HG03571 (cell line): ENCODE results near the gene GUCY1A2.
A peak's percentile ranks its signal among the peaks of the same experiment; 100 is the strongest.
"Not testable (repeated sequence)": the region's sequence is repeated elsewhere in the genome, so short reads cannot be mapped to it uniquely, and the experiment has no call there.

ENCODE experiments used
- ATAC-seq: cut with Tn5 transposase; IDR thresholded peaks from one replicate; pipeline ENCODE4 v1.9.1; 2021; ENCODE audit not compliant: unreplicated experiment

Gene GUCY1A2, protein sequence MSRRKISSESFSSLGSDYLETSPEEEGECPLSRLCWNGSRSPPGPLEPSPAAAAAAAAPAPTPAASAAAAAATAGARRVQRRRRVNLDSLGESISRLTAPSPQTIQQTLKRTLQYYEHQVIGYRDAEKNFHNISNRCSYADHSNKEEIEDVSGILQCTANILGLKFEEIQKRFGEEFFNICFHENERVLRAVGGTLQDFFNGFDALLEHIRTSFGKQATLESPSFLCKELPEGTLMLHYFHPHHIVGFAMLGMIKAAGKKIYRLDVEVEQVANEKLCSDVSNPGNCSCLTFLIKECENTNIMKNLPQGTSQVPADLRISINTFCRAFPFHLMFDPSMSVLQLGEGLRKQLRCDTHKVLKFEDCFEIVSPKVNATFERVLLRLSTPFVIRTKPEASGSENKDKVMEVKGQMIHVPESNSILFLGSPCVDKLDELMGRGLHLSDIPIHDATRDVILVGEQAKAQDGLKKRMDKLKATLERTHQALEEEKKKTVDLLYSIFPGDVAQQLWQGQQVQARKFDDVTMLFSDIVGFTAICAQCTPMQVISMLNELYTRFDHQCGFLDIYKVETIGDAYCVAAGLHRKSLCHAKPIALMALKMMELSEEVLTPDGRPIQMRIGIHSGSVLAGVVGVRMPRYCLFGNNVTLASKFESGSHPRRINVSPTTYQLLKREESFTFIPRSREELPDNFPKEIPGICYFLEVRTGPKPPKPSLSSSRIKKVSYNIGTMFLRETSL

DNA sequence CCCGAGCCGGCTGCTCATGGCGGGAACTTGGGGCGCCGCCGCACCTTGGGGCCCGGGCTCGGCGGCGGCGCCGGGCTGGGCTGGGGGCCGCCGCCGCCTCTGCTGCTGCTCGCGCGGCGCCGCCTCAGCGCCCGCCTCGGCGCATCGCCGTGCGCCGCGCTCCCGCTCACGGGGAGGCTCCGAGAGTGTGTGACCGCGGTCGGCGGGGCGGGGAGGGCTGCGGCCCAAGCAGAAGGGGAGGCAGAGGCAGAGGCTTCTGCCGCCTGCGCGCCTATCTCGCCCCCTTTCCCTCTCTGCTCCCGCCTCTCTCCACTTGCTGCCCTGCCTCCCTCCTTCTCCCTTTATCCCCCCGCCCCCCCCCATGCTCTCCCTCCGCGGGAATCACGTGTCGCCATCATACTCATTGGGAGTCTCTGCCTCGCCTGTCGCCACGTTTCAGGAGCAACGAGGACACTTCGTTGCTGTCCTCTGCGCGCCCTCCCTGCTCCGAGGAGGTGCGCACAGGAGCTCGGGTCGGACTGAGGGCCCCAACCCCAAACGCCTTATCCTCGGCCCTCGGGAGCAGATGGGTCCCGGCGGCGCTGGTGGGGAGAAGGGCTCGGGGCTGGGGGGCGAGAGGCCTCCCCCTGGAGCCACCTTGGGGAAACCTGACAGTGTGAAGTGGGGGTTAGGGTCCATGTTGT lies at the start of gene GUCY1A2:
GUCY1A2 (minus strand) TSS at position 258 of the 683 bp plus-strand sequence. CDS start 421 bp downstream, outside the sequence.
- ATAC-seq: peak; percentile 10

DNA sequence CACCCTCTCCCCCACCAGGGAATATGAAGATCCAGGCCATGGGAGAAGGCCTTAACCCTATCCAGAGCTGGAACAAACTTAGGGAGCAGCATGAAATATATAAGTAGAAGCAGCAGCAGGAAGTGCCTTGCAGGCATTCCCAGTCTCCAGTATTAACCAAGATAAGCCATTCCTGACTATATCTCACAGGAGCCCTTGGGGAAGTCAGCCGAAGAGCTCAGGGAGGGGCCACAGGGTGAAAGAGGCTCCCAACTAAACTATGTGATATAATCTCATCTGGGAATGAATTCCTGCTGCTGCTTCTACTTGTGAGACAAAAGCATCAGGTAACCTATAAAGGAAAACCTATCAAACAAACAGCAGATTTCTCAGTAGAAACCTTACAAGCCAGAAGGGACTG lies 36.1 kb upstream of the GUCY1A2 start:
- no peak for ATAC-seq

DNA sequence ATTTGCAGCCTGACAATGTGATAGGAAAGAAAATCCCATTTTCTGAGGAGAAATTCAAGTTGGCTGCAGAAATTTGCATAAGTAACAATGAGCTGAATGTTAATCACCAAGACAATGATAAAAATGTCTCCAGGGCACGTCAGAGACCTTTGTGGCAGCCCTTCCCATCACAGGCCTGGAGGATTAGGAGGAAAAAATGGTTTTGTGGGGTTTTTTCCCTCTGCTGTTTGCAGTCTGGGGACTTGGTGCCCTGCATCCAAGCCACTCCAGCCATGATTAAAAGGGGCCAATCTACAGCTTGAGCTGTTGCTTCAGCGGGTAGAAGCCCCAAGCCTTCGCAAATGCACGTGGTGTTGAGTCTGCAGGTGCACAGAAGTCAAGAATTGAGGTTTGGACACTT lies 33.1 kb upstream of the GUCY1A2 start:
- ATAC-seq: not testable (repeated sequence)

DNA sequence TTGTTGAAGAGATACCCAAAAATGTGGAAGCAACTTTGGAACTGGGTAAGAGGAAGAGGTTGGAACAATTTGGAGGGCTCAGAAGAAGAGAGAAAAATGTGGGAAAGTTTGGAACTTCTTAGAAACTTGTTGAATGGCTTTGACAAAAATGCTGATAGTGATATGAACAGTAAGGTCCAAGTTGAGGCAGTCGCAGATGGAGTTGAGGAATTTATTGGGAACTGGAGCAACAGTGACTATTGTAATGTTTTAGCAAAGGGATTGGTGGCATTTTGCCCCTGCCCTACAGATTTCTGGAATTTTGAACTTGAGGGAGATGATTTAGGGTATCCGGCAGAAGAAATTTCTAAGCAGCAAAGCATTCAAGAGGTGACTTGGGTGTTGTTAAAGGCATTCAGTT lies 32.6 kb upstream of the GUCY1A2 start:
- ATAC-seq: not testable (repeated sequence)

DNA sequence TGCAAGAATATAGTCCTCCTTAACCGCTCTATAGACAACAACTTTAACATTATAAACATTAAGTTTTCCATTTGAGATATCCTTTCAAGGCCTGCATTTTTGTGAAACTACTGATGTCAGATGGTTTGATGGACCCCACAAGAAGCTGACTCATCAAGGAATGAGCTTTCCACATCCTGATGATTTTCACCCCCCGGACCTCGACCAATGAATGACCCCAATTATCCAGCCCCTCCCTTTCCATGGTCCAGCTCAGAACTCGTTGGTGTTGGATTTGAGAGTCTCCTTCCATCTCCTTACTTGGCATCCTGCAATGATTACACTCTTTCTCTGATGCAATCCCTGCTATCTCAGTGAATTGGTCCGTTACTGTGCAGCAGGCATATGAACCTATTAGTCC lies 31.8 kb upstream of the GUCY1A2 start:
- no peak for ATAC-seq

DNA sequence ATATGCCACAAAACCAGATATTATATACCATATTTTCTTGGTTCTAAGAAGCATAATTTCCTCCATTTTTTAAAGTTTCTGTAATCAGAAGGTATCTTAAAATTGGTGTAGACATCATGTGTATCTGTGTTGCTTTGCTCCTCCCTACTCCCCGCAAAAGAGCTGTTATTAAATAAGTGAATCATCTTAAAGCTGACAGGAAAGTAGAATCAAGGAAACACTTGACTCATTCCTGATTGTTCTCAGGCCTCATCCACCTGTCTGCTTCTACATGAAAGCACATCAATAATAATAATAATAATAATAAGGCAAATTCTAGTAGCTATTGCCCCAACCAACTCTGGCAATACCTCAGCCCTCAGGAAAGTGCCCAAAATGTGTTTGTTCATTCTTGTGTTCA lies 26.2 kb upstream of the GUCY1A2 start:
- no peak for ATAC-seq

DNA sequence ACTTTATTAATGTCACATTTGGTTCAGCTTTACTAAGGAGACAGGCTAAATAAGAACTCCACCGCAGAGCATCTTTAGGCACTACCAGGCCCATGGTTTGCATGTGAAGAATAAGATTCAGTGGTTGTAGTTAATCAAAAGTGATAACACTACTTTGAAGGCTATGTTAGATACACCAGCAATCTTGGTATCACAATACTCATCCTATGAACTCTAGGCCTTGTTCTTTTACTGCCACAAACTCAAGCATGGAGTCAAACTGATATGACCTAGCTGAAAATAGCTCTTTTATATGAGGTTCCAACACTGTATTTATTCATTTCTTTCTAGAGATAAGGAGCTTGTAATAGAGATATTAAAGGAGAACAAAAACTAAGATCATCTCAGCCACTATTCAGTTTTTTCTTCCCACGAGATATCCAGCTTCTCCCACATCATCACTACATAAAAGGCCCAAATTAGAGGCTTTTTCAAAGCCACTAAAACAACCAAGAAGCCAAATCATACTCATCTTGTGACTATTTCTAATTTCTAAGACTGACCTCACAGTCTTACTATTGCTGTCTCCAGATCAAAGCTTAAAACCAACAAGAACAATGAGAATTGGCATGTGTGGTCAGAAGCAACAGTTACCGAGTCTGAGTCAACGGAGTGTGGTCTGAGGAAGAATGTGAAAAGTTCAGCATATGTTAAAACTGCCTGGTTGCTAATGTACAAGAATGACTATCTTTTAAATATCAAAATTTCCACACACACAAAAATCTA lies 25.1 kb upstream of the GUCY1A2 start:
- ATAC-seq: peak; percentile 53

DNA sequence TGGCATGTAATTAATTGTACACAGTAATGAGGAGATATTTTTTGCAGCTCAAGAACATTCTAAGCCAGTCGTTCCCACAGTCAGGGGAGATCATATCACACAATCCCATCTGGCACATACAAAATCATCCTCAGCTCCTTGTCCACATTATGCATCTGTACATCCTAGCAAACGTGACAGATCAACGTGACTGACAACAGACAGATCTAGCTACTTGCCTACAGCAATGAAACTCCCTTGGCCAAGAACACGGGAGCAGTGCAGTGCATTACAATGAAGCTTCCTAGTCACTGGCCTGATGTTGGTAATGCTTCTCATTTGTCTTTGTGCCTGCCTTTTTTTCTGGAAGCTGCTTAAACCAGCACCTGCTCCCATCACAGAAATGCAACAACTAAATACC lies 24.5 kb upstream of the GUCY1A2 start:
- ATAC-seq: no peak

DNA sequence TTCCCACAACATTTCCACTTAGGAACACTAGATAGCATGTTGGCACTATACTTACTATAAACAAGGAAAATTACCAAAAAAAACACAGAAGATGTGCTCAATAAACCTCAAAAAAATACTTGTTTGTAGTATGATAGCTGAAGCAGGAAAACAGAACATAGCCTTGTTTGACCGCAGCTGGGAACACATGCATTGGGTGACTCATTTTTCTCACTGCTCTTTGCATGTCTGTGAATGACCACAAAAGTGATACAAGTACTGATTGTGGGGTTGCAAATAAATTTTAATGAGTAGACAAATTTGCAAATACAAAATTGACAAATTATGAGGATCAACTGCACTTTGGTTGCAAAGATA lies 22.8 kb upstream of the GUCY1A2 start:
- ATAC-seq: no peak

DNA sequence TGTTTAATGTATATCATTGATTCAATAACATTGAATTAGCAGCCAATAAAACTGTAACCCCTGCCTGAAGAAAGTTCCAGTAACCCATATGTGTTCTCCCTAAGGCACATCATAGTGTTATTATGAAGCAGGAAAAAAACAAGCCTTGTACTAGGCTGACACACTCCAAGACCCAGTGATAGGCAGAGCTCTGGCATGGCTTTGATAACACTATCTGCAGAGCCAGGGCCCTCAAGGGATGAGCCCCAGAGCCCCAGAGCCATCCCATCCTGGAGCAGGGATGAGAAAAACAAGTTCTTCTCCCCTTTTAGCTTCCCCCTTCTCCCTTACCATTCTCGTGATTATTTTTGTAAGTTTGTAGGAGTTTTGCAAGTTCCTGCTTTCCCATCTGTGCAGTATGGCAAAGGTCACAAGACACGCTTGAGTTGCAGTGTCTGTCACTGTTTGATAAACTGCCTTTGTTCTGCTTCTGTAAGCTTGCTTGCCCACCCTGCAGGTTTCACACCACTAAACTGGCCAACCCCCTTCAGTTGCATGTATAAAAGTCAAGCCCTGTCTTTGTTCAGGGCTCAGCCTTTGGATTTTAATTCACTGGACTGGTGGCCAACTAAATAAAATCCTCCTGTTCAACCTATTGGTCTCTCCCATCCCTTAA lies 22.3 kb upstream of the GUCY1A2 start:
- ATAC-seq: no peak

DNA sequence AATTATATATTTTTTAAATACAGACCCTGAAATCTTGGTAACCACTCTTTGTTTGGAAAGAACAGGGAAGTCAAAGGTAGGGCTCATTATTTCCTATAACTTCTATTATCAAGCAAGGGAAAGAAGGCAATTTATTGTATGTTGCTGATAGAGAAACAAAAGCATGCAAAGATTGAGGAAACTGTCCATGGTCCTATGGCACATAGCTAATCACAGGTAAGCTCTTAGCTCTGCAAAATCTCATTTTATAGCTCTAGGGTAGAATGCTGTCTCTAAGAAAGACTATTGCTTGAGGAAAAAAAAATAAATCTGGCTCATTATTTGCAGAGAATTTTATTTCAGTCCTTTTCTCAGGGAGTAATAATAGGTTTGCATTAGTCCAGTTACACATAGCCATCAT lies 7.4 kb upstream of the GUCY1A2 start:
- ATAC-seq: no peak

DNA sequence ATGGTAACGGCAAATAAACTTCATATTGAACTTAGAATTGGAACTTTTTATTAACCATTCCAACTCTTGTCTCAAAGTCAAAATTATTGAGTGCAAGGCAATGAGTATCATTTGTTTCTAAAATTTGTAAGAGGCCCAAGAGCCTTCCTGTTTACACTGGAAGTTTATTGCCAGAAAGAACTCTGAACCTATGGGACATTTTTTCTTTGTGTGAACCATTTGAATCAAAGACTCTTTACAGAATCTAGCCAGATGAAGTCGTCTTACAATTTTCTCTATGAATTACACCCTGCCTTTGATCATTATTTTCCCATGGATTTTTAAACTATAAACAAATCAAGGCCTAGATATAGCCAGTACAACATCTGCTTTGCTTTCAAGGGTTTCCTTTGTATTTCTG lies 2.3 kb upstream of the GUCY1A2 start:
- no peak for ATAC-seq

DNA sequence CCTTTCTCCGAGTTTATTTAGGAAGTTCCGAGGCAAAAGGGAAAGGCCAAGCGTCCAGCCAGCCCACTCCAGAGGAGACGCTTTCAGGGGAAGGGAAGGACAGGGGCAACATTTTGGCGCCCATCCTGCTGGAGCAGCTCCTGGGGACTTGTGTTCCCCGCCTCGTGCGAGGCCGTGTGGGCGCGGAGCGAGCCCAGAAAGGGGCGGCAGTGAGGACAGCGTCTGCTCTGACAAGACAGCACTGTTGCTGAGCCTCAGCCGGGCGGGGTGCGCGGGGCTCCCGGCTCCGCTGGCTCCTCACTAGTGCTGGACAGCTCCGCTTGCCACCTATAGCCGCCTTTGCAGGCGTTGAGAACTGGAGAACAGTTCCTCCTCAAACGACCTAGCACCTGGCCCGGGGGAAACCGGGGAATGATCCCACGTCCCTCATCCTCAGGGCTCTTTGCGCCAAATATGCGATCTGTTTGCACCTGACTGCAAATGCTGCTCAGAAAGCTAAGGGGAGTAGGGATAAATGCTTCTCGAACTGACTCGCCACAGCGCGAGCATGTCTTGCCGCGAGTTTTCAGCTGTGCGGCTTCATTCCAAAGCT lies 722 bp upstream of the GUCY1A2 start:
- no peak for ATAC-seq

DNA sequence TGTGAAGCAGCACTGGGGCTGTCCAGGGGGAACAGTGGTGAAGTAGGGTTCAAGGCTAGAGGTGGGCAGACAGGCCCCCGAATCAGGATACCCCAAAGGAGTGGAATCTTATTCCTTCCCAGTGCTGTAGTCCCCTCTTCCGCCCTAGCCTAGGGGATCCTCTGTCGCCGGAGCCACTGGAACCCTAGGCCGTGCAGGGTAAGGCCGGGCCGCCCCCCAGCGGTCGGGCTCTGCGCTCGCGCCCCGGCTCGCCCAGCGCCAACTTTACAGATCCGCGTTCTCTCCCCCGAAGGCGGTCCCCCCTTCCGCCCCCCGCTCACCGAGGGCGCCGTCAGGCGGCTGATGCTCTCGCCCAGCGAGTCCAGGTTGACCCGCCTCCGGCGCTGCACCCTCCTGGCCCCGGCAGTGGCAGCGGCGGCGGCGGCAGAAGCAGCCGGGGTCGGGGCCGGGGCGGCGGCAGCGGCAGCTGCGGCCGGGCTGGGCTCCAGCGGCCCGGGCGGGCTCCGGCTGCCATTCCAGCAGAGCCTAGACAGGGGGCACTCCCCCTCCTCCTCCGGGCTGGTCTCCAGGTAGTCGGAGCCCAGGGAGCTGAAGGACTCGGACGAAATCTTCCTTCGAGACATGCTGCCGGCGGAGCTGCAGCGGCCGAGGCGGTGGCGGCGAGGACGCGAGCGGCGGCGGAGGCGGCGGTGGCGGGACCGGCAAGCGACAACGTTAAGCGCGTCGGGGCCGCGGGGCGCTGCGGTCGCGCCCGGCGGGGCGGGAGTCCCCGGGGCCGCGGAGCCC lies 650 bp downstream of the GUCY1A2 start:
- peak; percentile 43 for ATAC-seq

DNA sequence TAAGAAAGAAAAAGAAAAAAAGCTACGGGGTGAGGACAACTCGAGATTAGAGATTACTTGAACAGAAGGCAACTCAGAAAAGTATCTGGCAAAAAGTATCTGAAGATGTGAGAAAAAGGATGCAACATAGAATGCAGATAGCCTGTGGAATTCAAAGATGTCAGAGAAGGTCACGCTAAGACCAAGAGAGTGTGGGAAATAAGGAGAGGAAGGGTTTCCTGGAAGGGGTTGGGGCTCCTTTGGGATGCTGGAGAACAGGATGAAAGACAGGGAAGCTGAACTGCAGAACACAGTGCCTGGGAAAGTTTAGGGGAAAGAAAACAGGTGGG lies 1.2 kb downstream of the GUCY1A2 start:
- ATAC-seq: no peak

DNA sequence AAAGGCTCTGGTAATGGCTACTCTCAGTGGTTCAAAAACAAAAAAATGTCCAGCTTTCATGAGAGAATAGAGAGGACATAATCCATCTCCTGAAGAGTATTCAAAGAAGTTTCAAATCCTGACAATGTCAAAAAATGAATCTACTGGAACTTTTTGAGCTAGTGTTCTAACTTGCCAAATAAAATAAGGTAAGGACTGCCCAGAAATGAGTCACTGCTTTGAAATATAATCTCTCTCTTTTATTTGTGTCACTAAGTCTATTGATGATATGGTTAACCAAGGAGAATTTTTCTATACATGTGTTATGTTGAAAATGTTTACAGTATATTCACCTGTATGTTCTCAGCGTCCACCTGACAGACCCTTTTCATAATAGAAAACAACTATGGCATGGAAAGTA lies 3.4 kb downstream of the GUCY1A2 start:
- no peak for ATAC-seq

DNA sequence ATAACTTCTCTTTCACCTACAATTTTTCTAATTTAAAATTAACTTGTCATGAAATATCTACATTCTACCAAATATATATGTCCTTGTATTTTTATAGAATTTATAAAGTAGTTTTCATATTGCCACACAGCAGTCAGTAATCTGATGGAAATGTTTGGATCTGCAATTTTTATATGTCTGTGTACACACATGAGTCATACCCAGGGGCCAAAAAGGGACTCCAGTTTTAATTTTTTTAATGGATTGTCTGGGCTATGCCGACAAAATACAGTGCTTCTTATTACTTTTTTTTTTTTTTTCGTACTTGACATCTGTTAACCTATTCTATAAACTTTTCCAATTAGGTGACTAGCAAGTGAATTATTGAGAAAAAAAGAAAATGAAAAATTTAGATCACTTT lies 6.3 kb downstream of the GUCY1A2 start:
- no peak for ATAC-seq

DNA sequence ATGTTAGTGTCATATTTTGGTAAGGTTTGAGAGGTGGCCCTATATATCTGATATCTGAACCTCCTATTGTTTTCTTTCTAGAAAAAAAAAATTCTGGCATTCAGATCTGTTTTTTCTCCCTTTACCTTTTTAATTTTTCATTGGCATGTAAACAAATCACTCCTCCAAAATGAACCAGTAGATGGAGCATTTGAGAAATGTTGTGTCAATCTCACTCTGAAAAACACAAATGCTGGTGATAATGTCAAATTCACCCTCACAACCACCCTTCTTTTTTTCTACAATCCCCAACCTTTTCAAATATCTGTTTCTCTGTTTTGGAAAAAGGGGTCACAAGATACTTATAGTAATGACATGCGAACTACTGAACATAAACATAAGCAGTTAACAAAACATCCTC lies 9.1 kb downstream of the GUCY1A2 start:
- no peak for ATAC-seq

DNA sequence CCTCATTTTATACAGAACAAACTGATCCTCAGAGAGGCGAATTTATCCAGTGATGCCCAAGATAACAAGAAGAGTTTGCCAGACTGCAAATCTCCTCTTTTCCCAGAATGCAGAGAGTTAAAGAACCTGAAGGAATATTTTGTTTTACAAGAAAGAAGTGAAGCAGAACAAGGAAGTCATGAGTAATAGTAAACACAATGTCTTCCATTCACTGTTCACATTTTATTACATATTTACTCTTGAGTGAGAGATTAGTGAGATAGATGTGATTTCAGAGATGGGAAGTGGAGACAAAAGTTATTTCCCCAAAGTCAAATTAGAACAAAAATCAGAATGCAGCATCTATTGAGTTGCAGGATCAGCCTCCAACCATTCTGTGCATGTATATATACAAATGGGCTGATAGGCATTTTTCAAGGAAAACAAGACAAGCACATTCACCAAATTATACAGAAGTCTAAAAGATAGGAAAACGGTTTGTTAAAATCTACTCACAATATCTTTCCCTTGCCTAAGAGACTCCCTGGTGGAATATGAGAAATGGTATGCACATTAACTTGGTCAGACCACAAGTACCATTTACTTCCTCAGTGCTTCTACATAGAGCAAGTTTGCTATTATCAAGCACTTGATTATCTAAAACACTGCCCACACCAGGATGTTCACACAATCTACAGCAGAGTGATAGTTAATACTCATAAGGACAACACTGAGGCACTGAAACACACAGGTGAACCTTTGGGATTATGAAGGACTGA lies 12.0 kb downstream of the GUCY1A2 start:
- ATAC-seq: no peak
